Stimulated activated CD8-positive, alpha-beta memory T cell treated with anti-CD3 and anti-CD28 coated beads, Interleukin-4, amount 100 ng/mL, for 4 hours (primary cell): ENCODE results near the gene PDGFC.

Source experiments
- DNase-seq, 2 donors: peaks; one replicate each; pipeline ENCODE4 v3.0.0-alpha.2; 2020; ENCODE audit warnings: low read depth in 2 of 2, low spot score in 1 of 2

Gene PDGFC

DNA sequence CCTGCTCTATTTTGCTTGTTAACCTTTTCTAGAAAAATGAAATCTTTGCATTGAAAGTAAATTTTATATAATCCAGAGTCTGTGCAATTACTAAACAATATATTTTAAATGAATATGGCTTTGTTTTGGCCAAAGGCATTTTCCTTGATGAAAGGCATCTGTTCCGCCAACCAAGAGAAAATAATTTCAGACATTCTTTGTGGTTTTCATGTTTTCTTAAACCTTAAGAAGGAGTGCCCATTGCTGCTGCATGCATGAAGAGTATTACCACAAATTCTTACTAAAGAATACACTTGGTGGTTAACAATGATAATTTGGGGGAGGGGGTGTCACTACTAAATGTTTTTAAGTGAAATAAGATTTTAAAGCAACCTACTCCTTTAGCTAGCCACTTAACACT lies 2.7 kb upstream of the PDGFC start:
- DNase-seq: no peak

GRCh38 chr4:156972379-156973015 lies 898 bp upstream of the PDGFC start:
- no peak for DNase-seq

- DNase-seq: no peak
These were observed 379 bp downstream of the PDGFC start for GRCh38 chr4:156971165-156971675.

DNA sequence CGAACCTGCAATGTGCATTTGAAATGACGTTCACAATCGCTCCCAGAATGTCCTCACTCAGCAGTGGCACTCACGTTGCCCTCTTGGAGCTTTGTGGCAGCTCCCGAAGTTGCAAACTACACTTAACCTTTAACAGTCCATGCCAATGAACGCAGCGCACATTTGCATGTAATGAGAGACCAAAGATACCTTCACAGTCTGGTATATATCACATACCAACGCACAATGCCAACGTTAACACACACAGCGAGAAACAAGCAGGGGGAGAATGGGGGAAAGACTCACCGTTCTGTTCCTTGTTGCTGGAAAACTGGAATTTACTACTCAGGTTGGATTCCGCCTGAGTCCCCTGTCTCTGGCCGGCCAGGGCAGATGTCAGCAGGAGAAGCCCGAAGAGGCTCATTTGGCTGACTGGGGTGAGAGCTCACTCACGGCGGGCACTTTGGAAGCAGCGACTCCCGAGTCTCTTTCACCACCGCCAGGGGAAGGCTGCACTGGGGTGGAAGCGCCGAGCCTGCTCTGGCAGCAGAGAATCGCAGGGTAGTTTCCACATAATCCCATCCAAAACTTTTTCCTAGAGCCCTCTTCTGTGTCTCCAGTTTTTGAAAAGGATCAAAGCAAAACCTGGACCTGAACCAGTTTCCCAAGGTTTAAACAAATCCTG lies 966 bp downstream of the PDGFC start:
- no peak for DNase-seq

DNA sequence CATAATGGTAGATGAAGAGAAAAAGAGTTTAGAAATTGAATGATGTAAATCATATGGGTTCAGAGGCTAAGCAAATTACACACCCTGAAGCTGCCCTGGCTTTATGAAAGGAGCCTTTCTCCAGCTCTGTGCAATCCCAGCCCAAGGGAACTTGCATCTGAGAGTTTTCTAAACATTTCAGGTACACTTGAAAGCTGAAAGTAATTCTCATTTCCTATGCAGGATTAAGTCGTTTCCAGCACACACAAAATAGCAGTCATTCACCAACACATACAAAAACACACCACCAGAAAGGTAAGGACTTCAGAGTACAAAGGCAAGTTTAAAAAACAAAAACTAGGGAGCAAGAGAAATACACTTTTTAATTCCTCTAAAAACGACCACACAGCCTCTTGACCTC lies 1.7 kb downstream of the PDGFC start:
- no peak for DNase-seq

DNA sequence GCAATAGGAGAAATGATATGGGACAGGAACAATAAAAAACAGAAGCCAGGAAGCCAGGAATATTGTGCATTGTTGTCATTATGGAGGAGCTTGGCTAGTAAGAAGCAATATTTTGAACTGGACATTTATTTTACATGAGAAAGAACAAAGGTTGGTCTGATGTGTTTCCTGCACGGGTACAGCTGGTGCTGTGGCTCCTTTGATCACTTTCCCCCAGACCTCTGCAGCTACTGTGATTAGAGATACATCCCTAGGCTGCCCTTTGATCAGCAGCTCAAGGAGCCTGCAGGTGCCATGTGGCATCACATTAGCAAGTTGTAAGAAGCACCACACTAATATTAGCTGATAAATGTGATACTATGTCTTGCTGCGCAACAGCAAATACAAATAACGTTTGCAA lies 2.5 kb downstream of the PDGFC start:
- no peak for DNase-seq

DNA sequence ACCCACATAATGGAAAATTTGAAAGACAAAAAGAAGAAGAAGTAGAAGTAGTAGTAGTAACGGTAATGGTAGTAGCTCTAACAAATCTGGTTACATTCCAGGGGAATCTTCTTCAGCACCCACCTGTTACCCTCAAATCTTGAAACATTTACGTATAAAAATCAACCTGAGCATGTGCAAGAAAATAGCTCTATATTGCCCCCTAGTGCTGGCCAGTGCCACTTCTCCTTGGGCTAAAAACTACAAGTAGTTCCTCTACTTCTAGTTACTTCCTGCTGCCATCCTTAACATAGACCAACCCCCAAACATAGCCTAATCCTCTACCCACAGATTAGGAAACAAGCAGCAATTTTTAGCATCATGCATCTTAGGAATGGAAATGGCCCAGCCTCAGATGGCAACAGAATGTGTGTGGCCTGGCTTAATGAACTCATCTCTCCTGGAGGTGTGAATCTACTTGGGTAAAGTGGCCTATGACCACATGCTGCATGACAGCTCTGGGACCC lies 3.1 kb downstream of the PDGFC start:
- DNase-seq: no peak

GRCh38 chr4:156966836-156967235 lies 4.8 kb downstream of the PDGFC start:
- DNase-seq: no peak

- no peak for DNase-seq
These were observed 8.2 kb downstream of the PDGFC start for GRCh38 chr4:156963419-156963818.

GRCh38 chr4:156962528-156962974 lies 9.0 kb downstream of the PDGFC start:
- no peak for DNase-seq

- no peak for DNase-seq
These were observed 9.6 kb downstream of the PDGFC start for GRCh38 chr4:156962058-156962358.

DNA sequence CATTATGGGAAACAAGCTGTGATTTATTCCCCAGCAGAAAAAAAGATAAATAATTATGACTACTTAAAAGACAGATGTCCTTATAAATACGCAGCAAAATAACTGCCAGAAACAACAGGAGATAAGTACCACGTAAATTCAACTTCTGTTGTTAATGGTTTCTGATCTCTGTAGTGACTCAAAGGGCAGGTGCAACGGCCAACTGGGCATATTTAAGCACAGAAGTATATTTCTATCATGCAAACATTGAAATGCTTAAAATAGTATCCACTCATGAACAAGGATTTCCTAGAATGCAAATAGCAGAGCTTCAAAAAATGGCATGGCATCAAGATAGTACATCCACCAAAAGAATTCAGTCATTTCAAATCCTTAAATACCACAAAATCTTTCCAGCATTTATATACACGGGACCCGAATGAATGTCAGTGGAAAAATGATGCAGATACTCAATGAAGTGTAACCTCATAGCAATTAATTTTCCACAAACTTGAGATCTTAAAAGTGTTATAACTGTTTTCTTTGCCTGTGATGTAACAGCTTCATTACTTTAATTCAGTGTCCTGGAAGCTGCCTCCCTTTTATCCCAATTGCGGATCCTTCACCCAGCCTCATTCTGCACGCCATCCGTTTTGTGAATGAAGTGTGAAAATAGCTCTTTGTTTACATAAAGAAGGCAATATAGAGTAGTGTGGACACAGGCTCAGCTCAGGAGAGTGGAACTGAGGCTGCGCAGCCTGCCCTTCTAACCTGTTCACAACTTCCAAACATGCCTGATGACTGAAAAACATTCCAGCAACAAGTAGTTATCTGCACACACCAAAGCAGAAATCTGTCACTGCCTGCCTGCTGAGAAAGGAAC lies 10.2 kb downstream of the PDGFC start:
- no peak for DNase-seq

GRCh38 chr4:156959298-156959702 lies 12.3 kb downstream of the PDGFC start:
- no peak for DNase-seq

DNA sequence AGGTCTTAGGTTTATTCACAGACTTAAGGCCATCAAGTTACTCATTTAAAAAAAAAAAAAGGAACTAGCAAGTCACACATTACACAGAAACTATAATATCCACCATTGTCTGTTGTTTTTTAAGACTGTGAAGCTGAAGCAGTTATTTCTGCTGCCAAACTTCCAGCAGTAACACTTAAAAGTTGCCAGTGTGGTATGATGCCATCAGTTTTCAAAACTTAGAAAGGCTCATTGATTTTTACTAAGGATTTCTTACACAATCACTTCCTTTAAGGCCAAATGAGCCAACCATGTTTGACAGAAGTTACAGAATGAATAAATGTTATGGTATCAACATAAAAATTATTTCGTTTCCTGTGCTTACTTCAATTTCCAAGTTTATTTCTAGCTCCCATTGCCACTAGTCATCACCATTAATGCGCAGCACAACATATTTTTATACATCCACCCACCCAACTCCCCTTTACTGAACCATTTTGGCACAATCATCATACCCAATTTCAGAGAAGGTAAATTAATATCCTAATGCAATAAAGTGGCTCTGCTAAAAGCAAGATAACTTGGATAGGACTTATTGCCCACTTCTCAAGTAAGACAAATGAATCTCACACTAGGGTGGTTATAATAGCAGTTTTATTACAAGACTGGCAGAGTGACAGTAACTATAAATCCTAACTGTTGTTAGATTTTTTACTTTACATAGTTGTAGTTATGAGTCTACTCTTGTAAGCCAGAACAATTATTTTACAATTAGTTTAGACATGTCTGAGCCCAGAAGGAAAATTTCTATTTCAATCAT lies 13.1 kb downstream of the PDGFC start:
- no peak for DNase-seq

- DNase-seq: no peak
These were observed 14.0 kb downstream of the PDGFC start for GRCh38 chr4:156957556-156957955.

GRCh38 chr4:156956826-156957368 lies 14.7 kb downstream of the PDGFC start:
- no peak for DNase-seq

- DNase-seq: no peak
These were observed 15.2 kb downstream of the PDGFC start for GRCh38 chr4:156956359-156956758.

GRCh38 chr4:156954587-156954986 lies 17.0 kb downstream of the PDGFC start:
- DNase-seq: no peak

DNA sequence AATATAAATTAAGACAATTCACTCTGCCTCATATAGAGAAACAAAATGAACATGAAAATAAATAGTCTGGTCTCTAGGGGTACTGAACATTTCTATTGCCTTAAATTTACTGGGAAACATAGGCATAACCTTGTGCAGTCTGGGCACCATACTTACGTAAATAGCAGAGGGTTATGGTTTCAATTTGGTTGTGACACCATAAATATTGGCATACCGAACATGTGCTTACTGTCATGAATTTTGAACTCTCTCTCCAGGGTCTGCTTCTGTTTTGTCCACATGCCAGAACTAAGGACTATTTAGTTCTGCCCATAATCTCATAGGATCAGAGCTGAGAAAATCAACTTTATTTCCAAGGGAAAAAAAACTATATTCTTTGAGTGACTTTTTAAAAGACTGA lies 17.6 kb downstream of the PDGFC start:
- DNase-seq: no peak

GRCh38 chr4:156953001-156953400 lies 18.6 kb downstream of the PDGFC start:
- DNase-seq: no peak
